Adrenal gland (tissue), 12 donors: ENCODE results near the gene GATAD2A. TPM values are rescaled to one million over a fixed set of nuclear protein-coding genes. Genes with fewer than 3 reads are reported as not detected.

Source experiments
- DNase-seq, 7 donors: peaks; one replicate each; pipeline ENCODE4 v3.0.0-alpha.2; 2019 to 2020
- H3K27ac ChIP-seq, 5 donors: fragments of 200-600 bp; sonication (generic) in 4 of 5; 1 replicate in 3 of 5; 2 replicates in 2 of 5; pipeline versions ENCODE4 v1.5.1 to v1.8.0; 2016 to 2020; ENCODE audit warnings: mild to moderate bottlenecking in 1 of 5
- H3K27me3 ChIP-seq: fragments of 200-600 bp; 2 replicates; pipeline ENCODE4 v1.8.0; 2021
- H3K36me3 ChIP-seq, 2 donors: fragments of 200-600 bp; replicated peaks in 1 of 2; 1 replicate in 1 of 2; 2 replicates in 1 of 2; pipeline versions ENCODE4 v1.5.1 to v1.8.0; 2018 to 2022
- H3K4me1 ChIP-seq, 2 donors: fragments of 200-600 bp; replicated peaks in 1 of 2; 1 replicate in 1 of 2; 2 replicates in 1 of 2; pipeline versions ENCODE4 v1.5.1 to v1.8.0; 2018 to 2021
- H3K4me3 ChIP-seq, 4 donors: fragments of 200-600 bp; sonication (generic) in 3 of 4; one replicate each; pipeline ENCODE4 v1.5.1; 2016 to 2018
- H3K9me3 ChIP-seq, 3 donors: fragments of 200-600 bp; sonication (generic) in 1 of 3; replicated peaks in 1 of 3; 1 replicate in 2 of 3; 2 replicates in 1 of 3; pipeline versions ENCODE4 v1.5.1 to v1.8.0; 2016 to 2021
- CTCF ChIP-seq, 6 experiments: fragments of 450-650 bp in 4 of 6; fragments of 200-600 bp in 2 of 6; sonication (generic) in 1 of 6; IDR thresholded peaks; 1 replicate in 5 of 6; 2 replicates in 1 of 6; pipeline versions ENCODE4 v1.5.1 to v1.8.0; 2016 to 2021; ENCODE audit warnings: antibody characterized with exemption in 6 of 6, mild to moderate bottlenecking in 2 of 6, moderate library complexity in 1 of 6
- POLR2A ChIP-seq, 2 donors: fragments of 450-650 bp; IDR thresholded peaks; one replicate each; pipeline ENCODE4 v1.6.1; 2017; ENCODE audit warnings: antibody characterized with exemption in 2 of 2, mild to moderate bottlenecking in 2 of 2, moderate library complexity in 1 of 2
- WGBS, 4 donors: extraction: QIAGEN DNeasy Blood & Tissue Kit in 2 of 4; methylation state at CpG; one replicate each; pipeline versions ENCODE4 v1.1.5 to v1.1.7; 2013 to 2017; 5-methylcytosine and 5-hydroxymethylcytosine counted together
- intact Hi-C, 2 donors: fragments of 100-400 bp; cut with DNase I; formaldehyde crosslinking; loops; one replicate each; pipeline versions ENCODE4 v1.14.1 to v1.15.0; 2022 to 2023
- polyA plus RNA-seq, 3 donors: library from polyadenylated mRNA; stranded (reverse); fragments of 200-250 nt in 2 of 3; fragments of 350-450 nt in 1 of 3; fragmentation: Illumina TruSeq in 1 of 3; extraction: RNeasy Lipid Tissue Mini Kit (QIAGEN cat#74804) in 1 of 3; gene quantifications; one replicate each; pipeline ENCODE4 v1.2.3, GENCODE V29; 2013 to 2014
- total RNA-seq, 9 donors: library from RNA; depleted of rRNA in 4 of 9; stranded (reverse); fragments of >200 nt in 4 of 9; fragments of 120-200 nt in 1 of 9; fragmentation: NEBNext Ultra II Directional in 1 of 9; extraction: Animal tissue kit (Norgen Biotek cat#: 25700) in 1 of 9; gene quantifications; one replicate each; pipeline versions ENCODE4 v1.1.0 to v1.2.4, GENCODE V29; 2013 to 2023
- donor health status: healthy with polysubstance abuse.
- donor health status: Bipolar disorder and iron deficiency.
- donor health status: DM: yes; HTN: yes; CAD: no.
- donor health status: DM: no; HTN: no; CAD: no.
- donor health status: DM: no; HTN: no; CAD: no.
- donor health status: DM: yes; HTN: yes; CAD: no.

Gene GATAD2A
- total and polyA plus RNA-seq, 12 donors: 17.0 to 125 (median 61.9) TPM

GRCh38 chr19:19547674-19548336 is 142.3 kb downstream of the GATAD2A start:
- Histone ChIP-seq H3K9me3 (no peaks in the 10 kb centered on the region), H3K4me3 (no peak overlapping the region), H3K4me1 (no peaks in the 10 kb centered on the region), H3K27me3 (peaks cover 9% of the 10 kb centered on the region), H3K27ac (no peak overlapping the region), H3K36me3 (no peaks in the 10 kb centered on the region)
- intact Hi-C loops: no loop called here
- TF ChIP-seq POLR2A (IDR thresholded peaks at IDR 0.05) (no peak), CTCF (IDR thresholded peaks at IDR 0.05) (no peak)
- 68 to 81% (median 70%) methylated on average over 4 to 15 of the region's 15 CpGs for WGBS, 4 donors
- no peak for DNase-seq

GRCh38 chr19:19548915-19549759 is 143.7 kb downstream of the GATAD2A start:
- intact Hi-C loops: no loop called here
- WGBS, 4 donors: 63 to 78% (median 74%) methylated on average over 13 of the region's 13 CpGs
- Histone ChIP-seq H3K4me3 (no peak overlapping the region), H3K36me3 (no peaks in the 10 kb centered on the region), H3K4me1 (no peaks in the 10 kb centered on the region), H3K27me3 (peaks cover 5% of the 10 kb centered on the region), H3K27ac (no peak overlapping the region), H3K9me3 (no peaks in the 10 kb centered on the region)
- DNase-seq: no peak
- TF ChIP-seq POLR2A (IDR thresholded peaks at IDR 0.05) (no peak), CTCF (IDR thresholded peaks at IDR 0.05) (no peak)

DNA sequence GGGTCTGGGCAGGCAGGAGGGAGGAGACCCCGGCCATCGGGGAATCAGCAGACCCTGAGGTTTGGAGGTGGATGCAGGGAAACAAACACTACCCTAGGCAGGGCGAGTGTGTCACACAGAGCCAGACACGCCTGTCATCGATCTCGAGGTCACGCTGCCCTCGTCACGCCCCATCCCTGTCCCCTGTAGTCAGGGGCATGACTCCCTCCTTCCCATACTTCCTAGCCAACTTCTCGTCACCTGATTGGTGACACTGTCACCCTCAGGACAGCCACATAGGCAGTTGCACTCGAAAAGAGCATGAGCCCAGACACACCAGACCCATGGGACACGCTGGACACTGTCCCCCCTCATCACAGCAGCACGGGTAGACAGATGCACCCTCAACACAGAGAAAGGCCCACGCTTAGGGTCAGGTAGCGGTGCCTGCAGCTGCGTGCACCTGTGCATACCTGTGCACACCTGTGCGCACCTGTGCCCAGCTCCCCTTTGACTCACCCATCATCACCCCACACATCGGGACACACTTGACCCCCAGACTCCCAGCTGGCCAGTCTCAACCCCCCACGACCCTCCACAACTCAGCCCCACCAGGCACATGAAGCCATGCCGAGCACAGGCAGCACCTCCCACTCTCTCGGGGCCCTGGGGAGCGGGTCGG is 144.5 kb downstream of the GATAD2A start:
- 33 to 55% (median 36%) methylated on average over 10 to 23 of the region's 23 CpGs for WGBS, 4 donors
- intact Hi-C loops: no loop called here

More for the DNA sequence above, 144.5 kb downstream of the GATAD2A start:
- peak in 4 of 7 donors; percentile 56 to 69 (median 62) for DNase-seq
- no peak overlapping the region for H3K27ac ChIP-seq
- no peaks in the 10 kb centered on the region for H3K27me3 ChIP-seq
- TF ChIP-seq CTCF (IDR thresholded peaks at IDR 0.05) (no peak), POLR2A (IDR thresholded peaks at IDR 0.05) (no peak)
- no peaks in the 10 kb centered on the region for H3K36me3 ChIP-seq
- H3K9me3 ChIP-seq: no peaks in the 10 kb centered on the region
- H3K4me1 ChIP-seq: no peaks in the 10 kb centered on the region
- H3K4me3 ChIP-seq: no peak overlapping the region
